GM21786 (cell line): ENCODE results near the gene ADAMTS6.

ENCODE experiments used
- ATAC-seq: cut with Tn5 transposase; IDR thresholded peaks from one replicate; pipeline ENCODE4 v1.9.1; 2021; ENCODE audit not compliant: unreplicated experiment

ADAMTS6 gene

GRCh38 chr5:65292196-65292595 is 189.5 kb downstream of the ADAMTS6 start:
- no peak for ATAC-seq

GRCh38 chr5:65290677-65291076 is 191.0 kb downstream of the ADAMTS6 start:
- no peak for ATAC-seq

- no peak for ATAC-seq
These were observed 193.1 kb downstream of the ADAMTS6 start for GRCh38 chr5:65288657-65289056.

GRCh38 chr5:65279603-65280002 is 202.1 kb downstream of the ADAMTS6 start:
- ATAC-seq, result no peak

GRCh38 chr5:65276178-65276890 is 205.4 kb downstream of the ADAMTS6 start:
- ATAC-seq, result no peak

- no peak for ATAC-seq
These were observed 209.8 kb downstream of the ADAMTS6 start for GRCh38 chr5:65271906-65272305.

GRCh38 chr5:65268525-65268924 is 213.2 kb downstream of the ADAMTS6 start:
- ATAC-seq, result no peak

GRCh38 chr5:65264420-65264819 is 217.3 kb downstream of the ADAMTS6 start:
- no peak for ATAC-seq

GRCh38 chr5:65263321-65263720 is 218.4 kb downstream of the ADAMTS6 start:
- ATAC-seq, result no peak

GRCh38 chr5:65262649-65263059 is 219.1 kb downstream of the ADAMTS6 start:
- ATAC-seq, result no peak

GRCh38 chr5:65262096-65262495 is 219.6 kb downstream of the ADAMTS6 start:
- ATAC-seq, result no peak

- no peak for ATAC-seq
These were observed 220.2 kb downstream of the ADAMTS6 start for GRCh38 chr5:65261499-65261898.

- ATAC-seq, result no peak
These were observed 226.4 kb downstream of the ADAMTS6 start for GRCh38 chr5:65255294-65255693.

- no peak for ATAC-seq
These were observed 228.7 kb downstream of the ADAMTS6 start for GRCh38 chr5:65252977-65253376.

- no peak for ATAC-seq
These were observed 232.8 kb downstream of the ADAMTS6 start for GRCh38 chr5:65248896-65249295.

GRCh38 chr5:65247594-65247993 is 234.1 kb downstream of the ADAMTS6 start:
- no peak for ATAC-seq

- ATAC-seq, result no peak
These were observed 235.0 kb downstream of the ADAMTS6 start for GRCh38 chr5:65246741-65247140.

- no peak for ATAC-seq
These were observed 237.7 kb downstream of the ADAMTS6 start for GRCh38 chr5:65244031-65244430.

- no peak for ATAC-seq
These were observed 238.6 kb downstream of the ADAMTS6 start for GRCh38 chr5:65243161-65243560.

- ATAC-seq, result no peak
These were observed 251.9 kb downstream of the ADAMTS6 start for GRCh38 chr5:65229841-65230240.

GRCh38 chr5:65213921-65214525 is 267.7 kb downstream of the ADAMTS6 start:
- ATAC-seq, result no peak

GRCh38 chr5:65209341-65209740 is 272.4 kb downstream of the ADAMTS6 start:
- ATAC-seq, result no peak

GRCh38 chr5:65204966-65205365 is 276.8 kb downstream of the ADAMTS6 start:
- ATAC-seq, result no peak
